H1 (cell line): Measurements from ENCODE around the gene ABL1.

Source experiments
- CHD2 ChIP-seq: IDR thresholded peaks from 2 replicates; pipeline ENCODE4 v1.6.1; 2012; ENCODE audit warnings: low read length, improper control_type of control experiment
- CREB1 ChIP-seq: IDR thresholded peaks from 2 replicates; pipeline ENCODE4 v1.6.1; 2012; ENCODE audit warnings: inconsistent platforms
- CTBP2 ChIP-seq: IDR thresholded peaks from 2 replicates; pipeline ENCODE4 v1.7.0; 2011; ENCODE audit warnings: borderline replicate concordance, mild to moderate bottlenecking, moderate library complexity, mixed read lengths, low read length; ENCODE audit not compliant: insufficient read depth, insufficient read length
- EZH2 ChIP-seq: fragments of 200-600 bp; sonication (generic); IDR thresholded peaks from 2 replicates; pipeline ENCODE4 v1.7.1; 2012; ENCODE audit warnings: low read depth, mild to moderate bottlenecking, moderate library complexity, low read length, inconsistent platforms; ENCODE audit not compliant: severe bottlenecking
- FOSL1 ChIP-seq: IDR thresholded peaks from 2 replicates; pipeline ENCODE4 v1.6.1; 2011; ENCODE audit warnings: mild to moderate bottlenecking, low read depth, low read length, moderate library complexity; ENCODE audit not compliant: insufficient read depth
- JUN ChIP-seq: IDR thresholded peaks from 2 replicates; pipeline ENCODE4 v1.6.1; 2011; ENCODE audit warnings: low read depth, mild to moderate bottlenecking, improper control_type of control experiment, low read length
- JUND ChIP-seq: IDR thresholded peaks from 2 replicates; pipeline ENCODE4 v1.6.1; 2011; ENCODE audit warnings: mild to moderate bottlenecking, improper control_type of control experiment, low read length
- POLR2A ChIP-seq, 2 experiments: IDR thresholded peaks; 1 replicate in 1 of 2; 2 replicates in 1 of 2; pipeline ENCODE4 v1.6.1; 2011; ENCODE audit warnings: low read depth in 2 of 2, low read length in 2 of 2, mild to moderate bottlenecking in 2 of 2; ENCODE audit errors: control extremely low read depth in 1 of 2
- TAF7 ChIP-seq: optimal IDR thresholded peaks from 2 replicates; pipeline ENCODE3; 2011; ENCODE audit warnings: low read depth, mild to moderate bottlenecking, inconsistent platforms, low read length, moderate library complexity, borderline replicate concordance
- TF ChIP-seq, protein P1 (sequence below), 3 experiments: IDR thresholded peaks; 1 replicate in 2 of 3; 2 replicates in 1 of 3; pipeline versions ENCODE4 v1.5.1 to v1.6.1; 2011; ENCODE audit warnings: low read length in 3 of 3, mild to moderate bottlenecking in 3 of 3, inconsistent platforms in 2 of 3, low read depth in 1 of 3, moderate library complexity in 1 of 3; ENCODE audit not compliant: insufficient read depth in 1 of 3; ENCODE audit errors: control extremely low read depth in 1 of 3
- TF ChIP-seq, protein P2 (sequence below): IDR thresholded peaks from 2 replicates; pipeline ENCODE4 v1.6.1; 2012; ENCODE audit warnings: inconsistent platforms

DNA sequence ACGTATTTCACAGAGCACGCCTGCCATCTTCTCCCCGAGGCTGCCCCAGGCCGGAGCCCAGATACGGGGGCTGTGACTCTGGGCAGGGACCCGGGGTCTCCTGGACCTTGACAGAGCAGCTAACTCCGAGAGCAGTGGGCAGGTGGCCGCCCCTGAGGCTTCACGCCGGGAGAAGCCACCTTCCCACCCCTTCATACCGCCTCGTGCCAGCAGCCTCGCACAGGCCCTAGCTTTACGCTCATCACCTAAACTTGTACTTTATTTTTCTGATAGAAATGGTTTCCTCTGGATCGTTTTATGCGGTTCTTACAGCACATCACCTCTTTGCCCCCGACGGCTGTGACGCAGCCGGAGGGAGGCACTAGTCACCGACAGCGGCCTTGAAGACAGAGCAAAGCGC lies 51.9 kb downstream of the ABL1 start:
- TF ChIP-seq, protein P1, sequence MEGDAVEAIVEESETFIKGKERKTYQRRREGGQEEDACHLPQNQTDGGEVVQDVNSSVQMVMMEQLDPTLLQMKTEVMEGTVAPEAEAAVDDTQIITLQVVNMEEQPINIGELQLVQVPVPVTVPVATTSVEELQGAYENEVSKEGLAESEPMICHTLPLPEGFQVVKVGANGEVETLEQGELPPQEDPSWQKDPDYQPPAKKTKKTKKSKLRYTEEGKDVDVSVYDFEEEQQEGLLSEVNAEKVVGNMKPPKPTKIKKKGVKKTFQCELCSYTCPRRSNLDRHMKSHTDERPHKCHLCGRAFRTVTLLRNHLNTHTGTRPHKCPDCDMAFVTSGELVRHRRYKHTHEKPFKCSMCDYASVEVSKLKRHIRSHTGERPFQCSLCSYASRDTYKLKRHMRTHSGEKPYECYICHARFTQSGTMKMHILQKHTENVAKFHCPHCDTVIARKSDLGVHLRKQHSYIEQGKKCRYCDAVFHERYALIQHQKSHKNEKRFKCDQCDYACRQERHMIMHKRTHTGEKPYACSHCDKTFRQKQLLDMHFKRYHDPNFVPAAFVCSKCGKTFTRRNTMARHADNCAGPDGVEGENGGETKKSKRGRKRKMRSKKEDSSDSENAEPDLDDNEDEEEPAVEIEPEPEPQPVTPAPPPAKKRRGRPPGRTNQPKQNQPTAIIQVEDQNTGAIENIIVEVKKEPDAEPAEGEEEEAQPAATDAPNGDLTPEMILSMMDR (IDR thresholded peaks at IDR 0.05; ENCODE audit: control extremely low read depth in 1 of 3, insufficient read depth in 1 of 3, low read depth in 1 of 3, low read length in 3 of 3) = no peak
- no peak for TF ChIP-seq EZH2
- TF ChIP-seq, protein P2, sequence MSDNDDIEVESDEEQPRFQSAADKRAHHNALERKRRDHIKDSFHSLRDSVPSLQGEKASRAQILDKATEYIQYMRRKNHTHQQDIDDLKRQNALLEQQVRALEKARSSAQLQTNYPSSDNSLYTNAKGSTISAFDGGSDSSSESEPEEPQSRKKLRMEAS = no peak
- no peak for TF ChIP-seq POLR2A (IDR thresholded peaks at IDR 0.05; ENCODE audit: control extremely low read depth in 1 of 2, low read depth in 2 of 2, low read length in 2 of 2)
- no peak for TF ChIP-seq CHD2
- TF ChIP-seq CREB1 = no peak
- TF ChIP-seq JUND = no peak
- no peak for TF ChIP-seq JUN
- TF ChIP-seq TAF7 = no peak
- no peak for TF ChIP-seq CTBP2
- TF ChIP-seq FOSL1 = no peak
